Mononuclear cell (primary cell): Measurements from ENCODE around the gene ADCY4. TPM values are rescaled to one million over a fixed set of nuclear protein-coding genes. Genes with fewer than 3 reads are reported as not detected.
A peak's percentile ranks its signal among the peaks of the same experiment; 100 is the strongest.

Source experiments
- H3K27me3 ChIP-seq: 2 replicates; pipeline ENCODE4 v1.6.0; 2011; ENCODE audit warnings: low read length, control low read depth; ENCODE audit not compliant: insufficient read depth
- H3K4me1 ChIP-seq: 2 replicates; pipeline ENCODE4 v1.5.1; 2011; ENCODE audit warnings: mild to moderate bottlenecking, low read length, control low read depth; ENCODE audit not compliant: insufficient read depth
- H3K4me3 ChIP-seq: 2 replicates; pipeline ENCODE4 v1.5.1; 2011; ENCODE audit warnings: mild to moderate bottlenecking, low read length, moderate library complexity
- H3K9me3 ChIP-seq: 2 replicates; pipeline ENCODE4 v1.5.1; 2011; ENCODE audit warnings: low read depth, mild to moderate bottlenecking, control low read depth, low read length
- total RNA-seq: library from RNA; depleted of rRNA; stranded (reverse); fragments of >200 nt; gene quantifications from one replicate; pipeline ENCODE4 v1.2.3, GENCODE V29; 2012

Gene ADCY4
- total RNA-seq, 1 donor: 2.3 TPM

DNA sequence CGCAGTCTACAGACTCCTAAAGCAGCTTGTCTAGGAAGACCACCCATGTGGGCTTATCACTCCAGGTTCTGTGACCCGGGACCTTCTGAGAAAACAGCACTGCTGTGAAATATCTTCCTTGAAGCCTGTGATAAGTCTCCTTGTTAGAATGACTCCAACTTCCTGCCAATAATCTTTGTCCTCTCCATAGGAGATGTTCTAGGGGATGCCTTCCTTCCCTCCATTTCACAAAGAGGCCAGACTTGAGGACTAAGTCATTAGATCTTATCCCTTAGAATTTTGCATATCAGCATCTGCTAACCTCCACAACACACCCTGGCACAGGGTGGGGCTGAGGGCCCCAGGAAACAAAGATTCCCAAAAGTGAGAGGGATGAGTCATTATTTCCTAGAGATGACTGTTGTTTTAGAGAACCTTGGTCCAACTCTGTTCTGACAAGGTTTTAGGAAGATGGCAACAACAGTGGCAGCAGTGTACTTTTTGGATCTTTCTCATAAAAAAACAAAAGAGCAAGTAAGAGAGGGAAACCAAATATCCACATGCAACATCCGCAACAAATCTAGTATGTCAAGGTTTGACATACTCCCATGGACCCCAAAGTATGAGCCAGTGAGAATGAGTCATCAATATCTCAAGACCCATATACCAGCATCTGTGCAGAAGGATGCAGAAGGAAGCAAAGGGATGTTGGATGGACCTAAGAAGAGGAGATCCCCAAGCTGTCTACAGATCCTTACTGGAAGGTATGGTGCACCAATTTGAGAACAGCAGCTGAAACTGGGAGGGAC, 17.5 kb downstream of the ADCY4 start:
- H3K4me3 ChIP-seq: no peak overlapping the region
- no peaks in the 10 kb centered on the region for H3K9me3 ChIP-seq
- no peaks in the 10 kb centered on the region for H3K27me3 ChIP-seq
- H3K4me1 ChIP-seq: peaks cover 68% of the 10 kb centered on the region

DNA sequence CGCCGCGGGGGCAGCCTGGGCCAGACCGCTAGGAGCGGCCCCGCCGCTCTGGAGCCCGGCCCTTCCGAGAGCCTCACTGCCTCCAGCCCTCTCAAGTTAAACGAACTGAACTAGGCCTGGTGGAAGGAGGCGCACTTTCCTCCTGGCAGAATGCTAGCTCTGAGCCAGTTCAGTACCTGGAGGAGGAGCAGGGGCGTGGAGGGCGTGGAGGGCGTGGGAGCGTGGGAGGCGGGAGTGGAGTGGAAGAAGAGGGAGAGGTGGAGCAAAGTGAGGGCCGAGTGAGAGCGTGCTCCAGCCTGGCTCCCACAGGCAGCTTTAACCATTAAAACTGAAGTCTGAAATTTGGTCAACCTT, 18.3 kb downstream of the ADCY4 start:
- Histone ChIP-seq H3K4me1 (peaks cover 76% of the 10 kb centered on the region), H3K27me3 (no peaks in the 10 kb centered on the region)

DNA sequence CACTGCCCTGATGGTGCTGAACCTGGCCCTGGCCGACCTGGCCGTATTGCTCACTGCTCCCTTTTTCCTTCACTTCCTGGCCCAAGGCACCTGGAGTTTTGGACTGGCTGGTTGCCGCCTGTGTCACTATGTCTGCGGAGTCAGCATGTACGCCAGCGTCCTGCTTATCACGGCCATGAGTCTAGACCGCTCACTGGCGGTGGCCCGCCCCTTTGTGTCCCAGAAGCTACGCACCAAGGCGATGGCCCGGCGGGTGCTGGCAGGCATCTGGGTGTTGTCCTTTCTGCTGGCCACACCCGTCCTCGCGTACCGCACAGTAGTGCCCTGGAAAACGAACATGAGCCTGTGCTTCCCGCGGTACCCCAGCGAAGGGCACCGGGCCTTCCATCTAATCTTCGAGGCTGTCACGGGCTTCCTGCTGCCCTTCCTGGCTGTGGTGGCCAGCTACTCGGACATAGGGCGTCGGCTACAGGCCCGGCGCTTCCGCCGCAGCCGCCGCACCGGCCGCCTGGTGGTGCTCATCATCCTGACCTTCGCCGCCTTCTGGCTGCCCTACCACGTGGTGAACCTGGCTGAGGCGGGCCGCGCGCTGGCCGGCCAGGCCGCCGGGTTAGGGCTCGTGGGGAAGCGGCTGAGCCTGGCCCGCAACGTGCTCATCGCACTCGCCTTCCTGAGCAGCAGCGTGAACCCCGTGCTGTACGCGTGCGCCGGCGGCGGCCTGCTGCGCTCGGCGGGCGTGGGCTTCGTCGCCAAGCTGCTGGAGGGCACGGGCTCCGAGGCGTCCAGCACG, 18.9 kb downstream of the ADCY4 start:
- Histone ChIP-seq H3K4me3 (peak overlapping the region; percentile 34), H3K4me1 (peaks cover 82% of the 10 kb centered on the region), H3K9me3 (no peaks in the 10 kb centered on the region), H3K27me3 (no peaks in the 10 kb centered on the region)

More for the DNA sequence above, 18.3 kb downstream of the ADCY4 start:
- no peak overlapping the region for H3K4me3 ChIP-seq
- H3K9me3 ChIP-seq: no peaks in the 10 kb centered on the region

DNA sequence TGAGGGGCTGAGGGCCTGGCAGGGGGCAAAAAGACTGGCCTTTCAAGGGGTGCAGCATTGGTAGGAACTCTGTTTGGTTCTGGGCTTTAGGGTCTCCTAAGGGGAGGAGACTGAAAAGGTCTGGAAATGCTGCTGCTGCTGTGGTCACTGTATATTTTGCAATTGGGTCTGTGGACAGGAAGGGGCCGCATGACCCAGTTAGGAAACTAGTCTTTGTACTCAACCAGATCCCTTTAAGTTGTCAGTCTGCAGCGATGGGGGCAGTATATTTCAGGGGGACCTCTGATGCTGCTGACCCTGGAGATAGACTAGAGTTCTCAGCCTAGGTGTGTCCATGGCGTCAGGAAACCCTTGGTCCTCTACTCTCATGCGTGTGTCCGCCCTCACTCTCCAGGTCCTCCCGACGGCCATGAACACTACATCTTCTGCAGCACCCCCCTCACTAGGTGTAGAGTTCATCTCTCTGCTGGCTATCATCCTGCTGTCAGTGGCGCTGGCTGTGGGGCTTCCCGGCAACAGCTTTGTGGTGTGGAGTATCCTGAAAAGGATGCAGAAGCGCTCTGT, 19.5 kb downstream of the ADCY4 start:
- peak overlapping the region; percentile 34 for H3K4me3 ChIP-seq
- no peaks in the 10 kb centered on the region for H3K27me3 ChIP-seq
- H3K4me1 ChIP-seq: peaks cover 89% of the 10 kb centered on the region

DNA sequence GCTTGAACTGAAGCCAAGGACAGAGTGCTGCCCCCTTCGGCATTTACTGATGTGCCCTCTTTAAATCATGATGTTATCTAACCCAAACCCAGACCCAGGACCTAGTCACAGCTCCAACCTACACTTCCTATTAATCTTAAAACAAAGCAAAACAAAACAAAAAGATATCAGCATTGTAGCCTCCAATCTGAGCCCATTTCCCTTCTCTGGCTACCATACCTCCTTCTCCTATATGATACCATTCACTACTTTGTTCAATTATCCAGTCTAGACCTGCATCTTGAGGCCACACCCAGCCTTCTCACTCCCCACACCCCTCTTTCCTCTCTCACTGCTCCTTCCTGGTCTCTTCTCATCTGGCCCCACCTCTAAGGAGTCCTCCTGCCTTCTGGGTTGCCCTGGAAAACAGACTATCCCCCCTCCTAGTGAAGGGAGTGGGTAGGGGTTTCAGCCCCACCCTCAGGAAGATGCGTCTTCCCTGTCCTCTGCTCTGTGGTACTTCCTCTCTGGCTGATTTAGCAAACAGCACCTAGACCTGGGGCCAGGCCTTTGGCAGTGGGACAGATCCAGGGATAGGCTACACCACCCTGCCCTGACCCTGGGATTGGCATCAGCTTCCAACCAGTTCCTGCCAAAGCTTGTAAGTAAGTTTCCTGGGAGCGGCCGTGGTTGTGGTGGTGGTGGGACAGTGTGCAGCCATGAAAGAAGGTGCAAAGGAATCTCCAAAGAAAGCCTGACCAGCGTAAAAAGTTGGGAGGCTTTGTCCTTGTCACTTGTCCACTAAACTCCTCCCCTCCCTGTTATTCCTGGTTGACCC, 20.3 kb downstream of the ADCY4 start:
- no peaks in the 10 kb centered on the region for H3K9me3 ChIP-seq
- no peaks in the 10 kb centered on the region for H3K27me3 ChIP-seq
- peak overlapping the region; percentile 34 for H3K4me3 ChIP-seq
- H3K4me1 ChIP-seq: peaks cover 96% of the 10 kb centered on the region

More for the DNA sequence above, 19.5 kb downstream of the ADCY4 start:
- H3K9me3 ChIP-seq: no peaks in the 10 kb centered on the region

DNA sequence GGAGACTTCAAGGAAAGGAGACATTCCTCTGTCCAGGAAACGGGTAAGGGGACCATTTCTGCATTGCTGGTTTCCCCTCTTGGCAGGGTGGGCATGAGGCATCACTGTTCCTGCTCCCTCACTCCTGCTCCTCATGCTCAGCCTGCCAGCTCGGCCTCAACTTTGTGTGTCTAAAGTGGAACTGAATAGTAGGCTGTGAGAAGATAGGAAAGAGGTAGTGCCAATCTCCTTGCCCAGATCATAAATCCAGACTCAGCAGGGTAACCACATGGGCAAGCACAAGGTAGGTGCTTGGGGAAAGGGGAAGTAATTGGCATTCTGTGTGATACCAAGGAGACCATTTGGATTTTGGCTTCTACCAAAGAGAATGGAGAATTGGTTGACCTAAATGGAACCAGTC, 21.0 kb downstream of the ADCY4 start:
- Histone ChIP-seq H3K4me1 (peaks cover 100% of the 10 kb centered on the region), H3K27me3 (no peaks in the 10 kb centered on the region), H3K9me3 (no peaks in the 10 kb centered on the region), H3K4me3 (no peak overlapping the region)

DNA sequence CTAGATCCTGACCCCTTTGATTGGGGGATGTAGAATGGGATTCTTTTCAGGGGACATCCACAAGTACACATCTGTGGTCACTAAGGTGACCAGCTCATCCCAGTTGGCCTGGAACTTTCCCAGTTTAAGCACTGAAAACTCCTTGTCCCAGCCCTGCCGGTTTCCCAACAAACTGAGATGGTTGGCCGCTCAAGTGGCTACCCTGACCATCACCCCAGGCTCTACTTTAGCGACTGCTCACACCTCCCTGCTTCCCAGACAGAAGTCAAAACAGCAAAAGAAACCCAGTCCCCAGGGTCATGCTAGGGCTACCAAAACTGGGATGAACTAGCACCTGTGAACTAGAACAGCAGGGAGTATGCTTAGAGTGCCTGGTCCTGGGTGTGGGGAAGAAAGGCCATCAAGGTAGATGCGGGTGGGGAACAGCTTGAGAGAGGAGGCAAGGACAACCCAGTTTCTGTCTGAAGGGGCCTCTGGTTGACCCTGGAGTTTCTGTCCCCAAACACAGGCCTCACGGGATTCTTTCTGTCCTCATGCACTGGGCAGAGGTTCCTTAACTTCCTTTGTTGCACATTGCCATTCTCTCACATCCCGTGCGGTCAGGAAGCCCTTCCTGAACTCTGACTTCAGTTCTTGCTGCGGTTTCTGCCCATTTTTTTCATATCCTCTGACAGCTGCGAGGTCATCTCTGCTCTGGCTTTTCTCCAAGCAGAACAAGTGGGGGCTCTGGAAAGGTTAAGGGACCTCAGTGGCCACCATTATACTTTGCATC, 21.9 kb downstream of the ADCY4 start:
- Histone ChIP-seq H3K27me3 (no peaks in the 10 kb centered on the region), H3K9me3 (no peaks in the 10 kb centered on the region), H3K4me1 (peaks cover 100% of the 10 kb centered on the region), H3K4me3 (peak overlapping the region; percentile 47)

DNA sequence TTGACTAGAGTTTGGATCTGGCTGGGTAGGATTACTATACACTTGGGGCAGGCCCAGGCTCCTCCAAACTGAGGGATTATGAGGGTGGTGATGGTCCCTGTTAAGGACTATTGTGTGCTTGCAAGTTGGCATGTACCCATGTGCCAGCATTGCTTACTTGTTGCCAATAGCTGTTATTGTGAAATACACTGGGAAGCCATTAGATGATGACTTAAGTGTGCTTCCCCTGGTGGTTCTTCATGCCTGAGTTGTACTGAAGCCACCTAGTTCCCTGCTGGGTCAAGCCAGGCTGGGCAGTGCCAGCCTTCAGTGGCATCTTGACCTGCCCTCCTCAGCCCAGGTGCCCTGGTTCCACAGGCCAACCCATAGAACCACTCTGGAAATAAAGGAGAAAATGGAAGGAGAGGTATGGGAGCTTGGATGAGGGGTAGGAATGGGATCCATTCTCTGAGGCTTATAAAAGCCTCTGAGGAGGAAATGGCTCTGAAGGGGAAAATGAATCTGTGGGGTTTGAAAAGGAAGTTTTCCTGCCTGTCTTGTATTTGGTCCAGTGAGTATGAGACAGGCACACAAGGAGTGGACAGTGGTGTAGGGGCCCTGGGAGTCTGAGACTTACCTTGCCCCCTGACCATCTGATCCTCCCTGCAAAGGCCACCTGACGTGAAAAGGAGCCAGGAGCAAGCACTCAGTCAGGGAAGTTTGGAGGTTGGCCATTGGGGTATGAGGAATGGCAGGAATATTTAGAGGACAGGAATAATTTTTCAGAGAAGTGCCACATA, 22.8 kb downstream of the ADCY4 start:
- Histone ChIP-seq H3K9me3 (no peaks in the 10 kb centered on the region), H3K4me1 (peaks cover 95% of the 10 kb centered on the region), H3K27me3 (no peaks in the 10 kb centered on the region), H3K4me3 (peak overlapping the region; percentile 47)

DNA sequence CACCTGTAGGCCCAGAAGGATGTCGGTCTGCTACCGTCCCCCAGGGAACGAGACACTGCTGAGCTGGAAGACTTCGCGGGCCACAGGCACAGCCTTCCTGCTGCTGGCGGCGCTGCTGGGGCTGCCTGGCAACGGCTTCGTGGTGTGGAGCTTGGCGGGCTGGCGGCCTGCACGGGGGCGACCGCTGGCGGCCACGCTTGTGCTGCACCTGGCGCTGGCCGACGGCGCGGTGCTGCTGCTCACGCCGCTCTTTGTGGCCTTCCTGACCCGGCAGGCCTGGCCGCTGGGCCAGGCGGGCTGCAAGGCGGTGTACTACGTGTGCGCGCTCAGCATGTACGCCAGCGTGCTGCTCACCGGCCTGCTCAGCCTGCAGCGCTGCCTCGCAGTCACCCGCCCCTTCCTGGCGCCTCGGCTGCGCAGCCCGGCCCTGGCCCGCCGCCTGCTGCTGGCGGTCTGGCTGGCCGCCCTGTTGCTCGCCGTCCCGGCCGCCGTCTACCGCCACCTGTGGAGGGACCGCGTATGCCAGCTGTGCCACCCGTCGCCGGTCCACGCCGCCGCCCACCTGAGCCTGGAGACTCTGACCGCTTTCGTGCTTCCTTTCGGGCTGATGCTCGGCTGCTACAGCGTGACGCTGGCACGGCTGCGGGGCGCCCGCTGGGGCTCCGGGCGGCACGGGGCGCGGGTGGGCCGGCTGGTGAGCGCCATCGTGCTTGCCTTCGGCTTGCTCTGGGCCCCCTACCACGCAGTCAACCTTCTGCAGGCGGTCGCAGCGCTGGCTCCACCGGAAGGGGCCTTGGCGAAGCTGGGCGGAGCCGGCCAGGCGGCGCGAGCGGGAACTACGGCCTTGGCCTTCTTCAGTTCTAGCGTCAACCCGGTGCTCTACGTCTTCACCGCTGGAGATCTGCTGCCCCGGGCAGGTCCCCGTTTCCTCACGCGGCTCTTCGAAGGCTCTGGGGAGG, 23.9 kb downstream of the ADCY4 start, which contains the start of gene LTB4R:
TSS of gene LTB4R (plus strand) at position 857 of the 959 bp plus-strand sequence. CDS start 4,150 bp downstream, outside the sequence.
- Histone ChIP-seq H3K27me3 (no peaks in the 10 kb centered on the region), H3K9me3 (no peaks in the 10 kb centered on the region), H3K4me1 (peaks cover 84% of the 10 kb centered on the region), H3K4me3 (peak within 1 kb of the TSS; percentile 47)

DNA sequence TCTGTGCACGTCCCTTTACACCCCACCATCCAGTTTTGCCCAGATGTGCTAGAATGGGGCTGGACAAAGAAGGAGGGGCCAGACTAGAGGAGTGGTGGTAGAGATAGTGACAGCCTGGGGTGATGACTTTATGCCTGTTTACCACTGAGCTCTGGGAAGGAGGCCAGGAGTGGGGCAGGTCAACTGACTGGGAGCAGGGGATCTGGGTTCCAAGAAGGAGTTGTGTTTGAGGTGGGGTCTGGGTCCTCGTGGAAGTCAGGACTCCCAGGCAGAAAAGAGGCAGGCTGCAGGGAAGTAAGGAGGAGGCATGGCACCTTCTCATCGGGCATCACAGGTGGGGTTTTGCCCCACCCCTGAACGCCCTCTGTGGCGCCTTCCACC, 24.6 kb downstream of the ADCY4 start:
- peaks cover 77% of the 10 kb centered on the region for H3K4me1 ChIP-seq
- no peaks in the 10 kb centered on the region for H3K9me3 ChIP-seq
- H3K27me3 ChIP-seq: no peaks in the 10 kb centered on the region
- peak overlapping the region; percentile 47 for H3K4me3 ChIP-seq

DNA sequence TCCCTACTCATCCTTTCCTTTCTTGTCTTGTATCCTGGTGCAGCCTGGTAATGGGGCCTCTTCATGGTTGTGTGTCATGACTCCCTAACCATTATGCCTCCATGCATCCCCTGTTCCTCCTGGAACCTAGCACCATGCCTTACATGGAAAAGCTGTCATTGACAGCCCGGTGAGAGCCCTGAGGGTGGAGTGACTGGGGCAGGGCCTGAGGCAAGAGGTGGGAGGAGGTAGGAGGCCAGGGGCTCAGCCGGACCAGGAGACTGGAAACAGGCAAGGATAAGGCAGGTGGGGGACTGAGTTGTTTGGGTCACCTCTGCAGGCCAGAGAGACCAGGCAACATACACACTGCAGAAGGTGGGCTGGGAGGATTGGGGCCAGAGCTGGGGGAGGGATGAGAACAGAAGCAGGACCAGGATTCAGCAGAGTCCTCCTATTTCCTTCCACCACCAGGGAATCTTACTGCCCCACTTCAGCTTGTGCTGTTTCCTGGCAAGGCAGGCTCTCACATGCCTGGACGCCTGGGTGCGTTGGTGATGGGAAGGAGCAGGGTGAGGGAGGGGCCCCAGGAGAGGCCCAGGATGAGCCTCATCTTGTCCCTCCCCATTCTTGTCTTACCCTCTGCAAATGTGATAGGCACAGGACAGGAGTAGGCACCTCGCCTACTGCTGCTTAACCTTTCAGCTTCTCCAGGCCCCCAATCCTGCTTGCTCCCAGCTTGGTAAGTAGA, 25.2 kb downstream of the ADCY4 start, which contains the start of gene LTB4R2:
TSS of gene LTB4R2 (plus strand) at position 603 of the 727 bp plus-strand sequence. CDS start 525 bp downstream, outside the sequence.
- Histone ChIP-seq H3K9me3 (no peaks in the 10 kb centered on the region), H3K4me3 (peak within 1 kb of the TSS; percentile 47), H3K4me1 (peaks cover 72% of the 10 kb centered on the region), H3K27me3 (no peaks in the 10 kb centered on the region)
